ENCODE data around the gene NANOS3.

Gene NANOS3

DNA sequence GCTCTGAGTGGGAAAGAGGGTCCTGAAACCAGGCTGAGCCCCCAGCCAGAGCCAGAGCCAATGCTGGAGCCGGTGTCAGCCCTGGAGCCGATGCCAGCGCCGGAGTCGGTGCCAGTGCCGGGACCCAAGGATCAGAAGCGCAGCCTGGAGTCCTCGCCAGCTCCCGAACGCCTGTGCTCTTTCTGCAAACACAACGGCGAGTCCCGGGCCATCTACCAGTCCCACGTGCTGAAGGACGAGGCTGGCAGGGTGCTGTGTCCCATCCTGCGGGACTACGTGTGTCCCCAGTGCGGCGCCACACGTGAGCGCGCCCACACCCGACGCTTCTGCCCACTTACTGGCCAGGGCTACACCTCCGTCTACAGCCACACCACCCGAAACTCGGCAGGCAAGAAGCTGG, 369 bp downstream of the NANOS3 start:
- H3K4me3 ChIP-seq (ENCODE audit: insufficient read depth, low read depth, low read length, poor library complexity, severe bottlenecking): no peak overlapping the region
- H3K9me3 ChIP-seq (ENCODE audit: control insufficient read depth, low read length): no peaks in the 10 kb centered on the region
- no peak for DNase-seq
- H3K4me1 ChIP-seq (ENCODE audit: control insufficient read depth, insufficient read depth, low read length, poor library complexity, severe bottlenecking): peaks cover 28% of the 10 kb centered on the region
- no peak overlapping the region for H3K27ac ChIP-seq (ENCODE audit: insufficient read depth, low read length, poor library complexity, severe bottlenecking)
- no peaks in the 10 kb centered on the region for H3K36me3 ChIP-seq (ENCODE audit: control insufficient read depth, insufficient read depth, low read length)
- H3K27me3 ChIP-seq (replicated peaks; ENCODE audit: control insufficient read depth, insufficient read depth, low read length, poor library complexity, severe bottlenecking): peaks cover 9% of the 10 kb centered on the region

DNA sequence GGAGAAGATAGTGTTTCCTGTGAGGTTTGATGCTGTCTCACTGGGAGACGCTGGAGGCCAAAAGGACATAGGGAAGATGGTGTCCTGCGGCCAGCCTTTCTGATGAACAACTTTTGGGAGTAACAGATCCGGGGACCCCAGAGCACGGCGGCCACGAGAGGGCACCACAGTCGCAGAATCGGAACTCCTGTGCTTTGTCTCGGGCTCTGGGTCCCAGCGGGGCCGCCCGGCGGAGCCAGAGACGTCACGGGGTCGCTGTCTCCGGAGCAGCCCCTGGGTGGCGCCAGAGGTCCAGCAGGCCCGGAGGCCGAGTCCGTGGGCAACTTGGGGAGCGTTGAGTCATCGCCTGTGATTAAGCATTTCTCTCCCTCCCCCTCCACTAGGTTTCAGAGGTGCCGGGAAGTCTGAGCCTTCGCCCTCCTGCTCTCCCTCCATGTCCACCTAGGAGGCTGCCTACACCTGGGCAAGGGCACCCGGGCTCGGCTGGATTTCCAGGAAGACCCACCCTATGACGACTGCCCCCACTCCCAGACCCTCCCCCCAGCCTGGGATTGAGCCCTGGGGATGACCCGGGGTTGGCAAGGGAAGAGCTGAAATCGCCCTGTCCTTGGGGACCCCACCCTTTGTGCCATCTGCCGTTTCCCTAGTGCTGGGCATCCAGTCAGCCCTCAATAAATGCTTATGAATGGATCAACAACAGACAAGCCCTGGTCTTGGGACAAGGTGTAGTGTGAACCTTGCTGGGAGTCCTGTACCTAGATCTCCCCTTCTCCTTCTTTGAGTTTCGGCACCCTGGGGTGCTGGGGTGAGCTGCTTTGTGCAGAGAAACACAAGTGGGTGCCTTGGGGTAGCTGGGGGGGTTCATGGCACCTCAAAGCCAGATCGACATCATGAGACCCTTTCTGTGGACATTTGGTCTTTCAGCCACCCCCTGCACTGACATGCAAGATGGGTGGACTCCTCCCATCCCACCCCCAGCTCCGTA, 3.4 kb downstream of the NANOS3 start:
- Histone ChIP-seq H3K36me3 (ENCODE audit: control insufficient read depth, insufficient read depth, low read length) (no peaks in the 10 kb centered on the region), H3K4me1 (ENCODE audit: control insufficient read depth, insufficient read depth, low read length, poor library complexity, severe bottlenecking) (peaks cover 32% of the 10 kb centered on the region), H3K9me3 (ENCODE audit: control insufficient read depth, low read length) (no peaks in the 10 kb centered on the region), H3K27me3 (replicated peaks; ENCODE audit: control insufficient read depth, insufficient read depth, low read length, poor library complexity, severe bottlenecking) (no peaks in the 10 kb centered on the region), H3K4me3 (ENCODE audit: insufficient read depth, low read depth, low read length, poor library complexity, severe bottlenecking) (peak overlapping the region; percentile 41), H3K27ac (ENCODE audit: insufficient read depth, low read length, poor library complexity, severe bottlenecking) (peak overlapping the region; percentile 57)
- peak; percentile 95 to 96 (median 96) for DNase-seq

DNA sequence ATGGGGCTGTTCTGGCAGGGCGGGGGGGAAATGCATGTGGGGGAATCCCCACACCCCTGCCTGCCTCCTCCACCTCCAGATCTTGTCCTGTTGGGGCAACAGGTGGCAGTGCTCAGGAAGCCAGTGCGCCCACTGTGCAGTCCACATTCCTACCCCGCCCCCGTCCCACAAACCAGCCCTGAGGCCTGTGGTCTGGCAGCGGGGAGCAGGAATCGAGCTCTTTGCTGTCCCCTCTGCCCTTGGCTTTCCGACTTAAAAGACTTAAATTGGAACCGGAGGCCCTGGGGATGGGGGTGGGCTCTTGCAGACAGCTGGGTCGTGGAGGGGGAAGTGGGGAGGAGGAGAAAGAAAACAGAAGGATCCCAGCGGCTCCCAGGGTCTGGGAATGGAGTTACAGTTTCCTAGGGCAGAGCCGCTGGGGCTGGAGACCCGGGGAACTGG, 4.3 kb downstream of the NANOS3 start:
- no peaks in the 10 kb centered on the region for H3K27me3 ChIP-seq (replicated peaks; ENCODE audit: control insufficient read depth, insufficient read depth, low read length, poor library complexity, severe bottlenecking)
- no peaks in the 10 kb centered on the region for H3K36me3 ChIP-seq (ENCODE audit: control insufficient read depth, insufficient read depth, low read length)
- peak in 1 of 3 donors; percentile 33 for DNase-seq
- H3K27ac ChIP-seq (ENCODE audit: insufficient read depth, low read length, poor library complexity, severe bottlenecking): peak overlapping the region; percentile 57
- H3K4me3 ChIP-seq (ENCODE audit: insufficient read depth, low read depth, low read length, poor library complexity, severe bottlenecking): peak overlapping the region; percentile 6
- peaks cover 32% of the 10 kb centered on the region for H3K4me1 ChIP-seq (ENCODE audit: control insufficient read depth, insufficient read depth, low read length, poor library complexity, severe bottlenecking)
- H3K9me3 ChIP-seq (ENCODE audit: control insufficient read depth, low read length): no peaks in the 10 kb centered on the region

DNA sequence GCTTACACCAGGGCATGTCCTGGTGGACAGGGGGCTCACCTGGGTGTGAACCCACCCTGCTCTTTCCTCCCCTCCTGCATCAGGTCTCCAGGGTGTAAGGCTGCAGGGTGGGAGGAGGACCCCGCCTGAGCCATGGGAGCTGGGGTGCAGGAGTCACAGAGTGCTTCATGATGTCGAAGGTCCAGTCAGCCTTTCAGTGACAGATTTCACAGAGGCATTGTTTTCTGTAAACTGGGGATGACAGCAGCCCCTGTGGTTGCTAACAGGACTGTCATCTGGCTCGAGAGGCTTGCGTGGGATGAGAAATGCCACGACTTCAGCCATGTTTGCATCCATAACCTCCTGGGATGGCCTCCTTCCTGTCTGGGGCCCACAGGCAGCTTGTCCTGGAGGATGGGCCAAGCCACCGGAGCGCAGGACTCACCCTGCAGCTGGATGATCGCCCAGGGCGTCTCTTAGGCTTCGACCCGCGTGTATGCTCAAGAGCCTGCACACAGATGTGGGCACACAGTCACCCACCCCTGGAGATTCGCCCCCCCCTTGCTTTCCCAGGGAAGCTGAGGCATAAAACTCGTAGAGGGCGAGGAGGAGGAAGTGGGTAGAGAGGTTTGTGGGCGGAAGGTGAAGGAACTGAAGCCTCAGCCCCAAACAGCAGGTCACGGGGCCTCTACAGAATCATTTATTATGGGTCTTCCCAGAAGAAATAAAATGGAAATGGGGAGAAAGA, 4.9 kb downstream of the NANOS3 start:
- peak in 2 of 3 donors; percentile 33 to 38 for DNase-seq
- Histone ChIP-seq H3K4me1 (ENCODE audit: control insufficient read depth, insufficient read depth, low read length, poor library complexity, severe bottlenecking) (peaks cover 32% of the 10 kb centered on the region), H3K9me3 (ENCODE audit: control insufficient read depth, low read length) (no peaks in the 10 kb centered on the region), H3K27me3 (replicated peaks; ENCODE audit: control insufficient read depth, insufficient read depth, low read length, poor library complexity, severe bottlenecking) (no peaks in the 10 kb centered on the region), H3K4me3 (ENCODE audit: insufficient read depth, low read depth, low read length, poor library complexity, severe bottlenecking) (peak overlapping the region; percentile 26), H3K36me3 (ENCODE audit: control insufficient read depth, insufficient read depth, low read length) (no peaks in the 10 kb centered on the region), H3K27ac (ENCODE audit: insufficient read depth, low read length, poor library complexity, severe bottlenecking) (peak overlapping the region; percentile 57)

DNA sequence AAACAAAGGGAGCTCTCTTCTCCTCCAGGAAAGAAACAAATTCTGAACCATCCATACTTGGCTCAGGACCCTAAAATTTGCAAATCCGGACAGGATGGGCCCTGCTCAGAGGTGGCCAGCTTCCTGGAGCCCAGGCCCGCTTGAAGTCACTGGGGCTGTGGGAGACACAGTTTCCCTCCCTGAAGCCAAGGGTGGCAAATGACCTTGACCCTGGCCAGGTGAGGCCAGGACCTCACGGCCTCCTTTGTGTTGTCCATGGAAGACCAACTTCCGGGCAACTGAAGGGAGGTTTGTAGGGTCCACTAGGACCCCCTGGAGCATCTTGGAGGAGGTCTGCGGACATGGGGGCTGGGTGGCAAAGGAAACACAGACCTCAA, 5.5 kb downstream of the NANOS3 start:
- DNase-seq: no peak
- Histone ChIP-seq H3K36me3 (ENCODE audit: control insufficient read depth, insufficient read depth, low read length) (no peaks in the 10 kb centered on the region), H3K27me3 (replicated peaks; ENCODE audit: control insufficient read depth, insufficient read depth, low read length, poor library complexity, severe bottlenecking) (no peaks in the 10 kb centered on the region), H3K27ac (ENCODE audit: insufficient read depth, low read length, poor library complexity, severe bottlenecking) (peak overlapping the region; percentile 57), H3K9me3 (ENCODE audit: control insufficient read depth, low read length) (no peaks in the 10 kb centered on the region), H3K4me1 (ENCODE audit: control insufficient read depth, insufficient read depth, low read length, poor library complexity, severe bottlenecking) (peaks cover 32% of the 10 kb centered on the region), H3K4me3 (ENCODE audit: insufficient read depth, low read depth, low read length, poor library complexity, severe bottlenecking) (peak overlapping the region; percentile 26)

DNA sequence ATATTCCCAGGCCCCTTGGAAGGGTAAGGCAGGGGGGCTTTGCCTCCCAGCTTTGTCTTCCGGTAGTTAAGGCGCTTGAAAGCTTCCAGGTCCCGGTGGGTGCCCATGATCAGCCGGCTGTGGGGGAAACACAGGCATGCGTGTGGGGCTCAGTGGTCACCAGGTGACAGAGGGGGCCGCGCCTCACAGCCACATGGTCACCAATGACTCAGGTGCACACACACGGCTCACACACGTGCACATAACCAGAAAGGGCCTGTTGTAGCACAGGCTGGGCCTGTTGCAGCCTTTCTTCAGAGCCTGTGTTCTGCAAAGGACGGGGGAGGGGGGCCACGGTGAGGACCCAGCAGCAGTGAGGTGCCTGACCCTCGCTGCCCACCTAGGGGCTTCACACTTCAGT, 5.9 kb downstream of the NANOS3 start:
- no peak for DNase-seq
- peaks cover 32% of the 10 kb centered on the region for H3K4me1 ChIP-seq (ENCODE audit: control insufficient read depth, insufficient read depth, low read length, poor library complexity, severe bottlenecking)
- H3K36me3 ChIP-seq (ENCODE audit: control insufficient read depth, insufficient read depth, low read length): no peaks in the 10 kb centered on the region
- no peak overlapping the region for H3K4me3 ChIP-seq (ENCODE audit: insufficient read depth, low read depth, low read length, poor library complexity, severe bottlenecking)
- H3K9me3 ChIP-seq (ENCODE audit: control insufficient read depth, low read length): no peaks in the 10 kb centered on the region
- peak overlapping the region; percentile 57 for H3K27ac ChIP-seq (ENCODE audit: insufficient read depth, low read length, poor library complexity, severe bottlenecking)
- no peaks in the 10 kb centered on the region for H3K27me3 ChIP-seq (replicated peaks; ENCODE audit: control insufficient read depth, insufficient read depth, low read length, poor library complexity, severe bottlenecking)

DNA sequence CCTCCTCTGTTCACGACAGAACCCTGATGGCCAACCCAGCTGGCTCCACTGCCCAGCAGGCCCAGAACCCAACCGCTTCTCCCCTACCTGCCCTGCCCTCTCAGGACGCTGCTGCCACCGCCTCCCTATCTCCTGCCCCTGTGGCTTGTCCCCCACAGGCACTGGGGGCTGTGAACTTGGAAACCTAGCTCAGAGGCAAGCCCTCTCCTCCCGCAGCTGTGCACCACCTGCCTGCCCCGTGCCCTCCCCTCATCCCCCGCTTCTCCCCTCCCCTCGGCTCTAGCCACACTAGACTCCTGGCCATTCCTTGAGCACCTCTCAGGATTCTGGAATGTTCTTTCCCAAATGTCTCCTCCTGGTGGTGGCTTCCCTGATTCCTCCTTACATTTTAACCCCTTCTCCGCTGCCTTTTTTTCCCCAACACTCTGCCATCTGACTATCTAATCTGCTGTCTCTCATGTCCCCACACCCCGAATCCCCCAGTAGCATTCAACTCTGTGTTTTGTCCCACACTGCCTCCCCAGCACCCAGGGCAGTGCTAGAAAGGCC, 6.7 kb downstream of the NANOS3 start:
- no peaks in the 10 kb centered on the region for H3K9me3 ChIP-seq (ENCODE audit: control insufficient read depth, low read length)
- H3K27ac ChIP-seq (ENCODE audit: insufficient read depth, low read length, poor library complexity, severe bottlenecking): no peak overlapping the region
- peaks cover 32% of the 10 kb centered on the region for H3K4me1 ChIP-seq (ENCODE audit: control insufficient read depth, insufficient read depth, low read length, poor library complexity, severe bottlenecking)
- H3K36me3 ChIP-seq (ENCODE audit: control insufficient read depth, insufficient read depth, low read length): no peaks in the 10 kb centered on the region
- H3K4me3 ChIP-seq (ENCODE audit: insufficient read depth, low read depth, low read length, poor library complexity, severe bottlenecking): no peak overlapping the region
- H3K27me3 ChIP-seq (replicated peaks; ENCODE audit: control insufficient read depth, insufficient read depth, low read length, poor library complexity, severe bottlenecking): no peaks in the 10 kb centered on the region
- no peak for DNase-seq

DNA sequence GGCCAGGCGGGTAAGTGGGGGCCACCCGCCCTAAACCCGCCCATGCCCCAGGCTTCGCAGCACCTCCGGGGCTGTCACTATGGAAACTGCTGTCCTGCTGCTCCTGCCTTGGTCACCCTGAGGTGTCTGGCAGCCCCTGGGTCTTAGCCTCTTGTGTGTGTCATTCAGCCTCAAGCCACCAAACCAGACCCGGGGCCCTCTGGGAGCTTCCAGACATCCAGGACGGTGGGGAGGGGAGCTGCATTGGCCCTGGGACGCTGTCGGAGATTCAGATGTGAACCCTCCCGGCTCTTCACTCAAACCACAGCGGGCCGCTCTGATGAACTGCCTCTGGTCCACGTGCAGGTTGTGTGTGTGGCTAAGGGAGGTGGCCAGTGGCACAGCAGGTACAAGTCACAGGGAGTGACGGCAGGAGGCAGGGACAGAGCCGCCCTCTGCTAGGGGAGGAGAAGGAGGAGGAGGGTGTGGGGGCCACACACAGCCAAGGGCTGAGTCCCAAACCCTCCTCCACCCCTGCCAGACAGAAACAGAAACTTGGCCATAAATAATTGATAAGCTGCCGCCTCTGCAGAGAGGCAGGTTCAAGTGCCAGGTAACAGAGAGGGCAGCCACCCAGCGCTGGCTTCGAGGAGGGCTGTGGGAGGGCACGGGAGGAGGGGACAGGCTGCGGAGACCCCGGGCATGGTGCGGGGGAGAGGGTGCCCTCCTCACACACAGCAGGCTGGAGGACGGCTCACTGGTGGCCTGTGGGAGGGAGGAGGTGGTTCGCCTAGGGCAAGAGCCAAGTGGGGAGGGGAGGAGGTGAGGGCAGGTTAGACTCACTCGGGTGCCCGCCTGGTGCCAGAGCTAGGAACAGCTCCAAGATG, 8.0 kb downstream of the NANOS3 start:
- Histone ChIP-seq H3K4me1 (ENCODE audit: control insufficient read depth, insufficient read depth, low read length, poor library complexity, severe bottlenecking) (peaks cover 32% of the 10 kb centered on the region), H3K27ac (ENCODE audit: insufficient read depth, low read length, poor library complexity, severe bottlenecking) (no peak overlapping the region), H3K27me3 (replicated peaks; ENCODE audit: control insufficient read depth, insufficient read depth, low read length, poor library complexity, severe bottlenecking) (no peaks in the 10 kb centered on the region), H3K9me3 (ENCODE audit: control insufficient read depth, low read length) (no peaks in the 10 kb centered on the region), H3K36me3 (ENCODE audit: control insufficient read depth, insufficient read depth, low read length) (no peaks in the 10 kb centered on the region), H3K4me3 (ENCODE audit: insufficient read depth, low read depth, low read length, poor library complexity, severe bottlenecking) (no peak overlapping the region)
- no peak for DNase-seq

DNA sequence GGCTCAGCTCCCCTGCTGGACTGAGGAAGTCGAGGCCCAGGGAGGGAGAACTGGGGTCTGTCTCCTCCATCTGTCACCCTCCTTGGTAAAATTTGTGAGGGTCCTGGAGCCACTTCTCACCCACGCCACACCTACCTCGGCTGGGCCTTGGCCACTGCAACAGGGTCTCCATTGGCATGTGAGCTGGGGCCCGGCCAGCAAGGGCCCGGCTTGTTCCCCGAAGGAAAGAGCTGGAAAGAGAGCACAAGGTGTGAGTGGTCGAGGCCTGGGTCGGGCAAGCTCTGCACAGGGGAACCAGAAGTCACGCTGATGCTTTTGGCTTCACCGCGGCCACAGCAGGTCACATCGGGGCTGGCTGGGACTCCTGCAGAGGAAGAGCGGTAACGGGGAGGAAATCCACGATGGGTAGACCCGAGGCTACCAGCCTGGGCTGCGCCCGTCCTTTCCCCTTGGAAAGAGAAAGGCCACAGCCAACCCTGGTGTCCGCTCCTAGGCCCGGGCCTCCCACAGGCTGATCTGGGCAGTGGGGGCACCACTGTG, 9.0 kb downstream of the NANOS3 start:
- Histone ChIP-seq H3K27ac (ENCODE audit: insufficient read depth, low read length, poor library complexity, severe bottlenecking) (no peak overlapping the region), H3K36me3 (ENCODE audit: control insufficient read depth, insufficient read depth, low read length) (no peaks in the 10 kb centered on the region), H3K9me3 (ENCODE audit: control insufficient read depth, low read length) (no peaks in the 10 kb centered on the region), H3K4me3 (ENCODE audit: insufficient read depth, low read depth, low read length, poor library complexity, severe bottlenecking) (no peak overlapping the region), H3K27me3 (replicated peaks; ENCODE audit: control insufficient read depth, insufficient read depth, low read length, poor library complexity, severe bottlenecking) (no peaks in the 10 kb centered on the region), H3K4me1 (ENCODE audit: control insufficient read depth, insufficient read depth, low read length, poor library complexity, severe bottlenecking) (peaks cover 25% of the 10 kb centered on the region)
- DNase-seq: no peak
